Natural killer cell (primary cell): ENCODE results near the gene TMPRSS5. TPM values are rescaled to one million over a fixed set of nuclear protein-coding genes. Genes with fewer than 3 reads are reported as not detected.

ENCODE experiments used
- ATAC-seq, 3 donors: fragments of 150-1000 bp in 2 of 3; fragments of 200-7000 bp in 1 of 3; cut with Tn5 transposase; 1 replicate in 1 of 3; 2 replicates in 2 of 3; pipeline ENCODE4 v1.10.0; 2021; ENCODE audit warnings: mild to moderate bottlenecking in 2 of 3, moderate library complexity in 2 of 3
- DNase-seq, 2 donors: peaks; one replicate each; pipeline versions ENCODE4 v3.0.0 to v3.0.0-alpha.2; 2013 to 2021; ENCODE audit warnings: mixed read lengths in 1 of 2
- H3K27ac ChIP-seq: one replicate; pipeline ENCODE4 v1.5.1; 2013; ENCODE audit warnings: mild to moderate bottlenecking, low read length
- H3K27me3 ChIP-seq: one replicate; pipeline ENCODE4 v1.6.1; 2013; ENCODE audit warnings: low read length; ENCODE audit not compliant: control insufficient read depth, insufficient read depth
- H3K36me3 ChIP-seq: one replicate; pipeline ENCODE4 v1.6.1; 2013; ENCODE audit warnings: low read length; ENCODE audit not compliant: control insufficient read depth, insufficient read depth
- H3K4me1 ChIP-seq: one replicate; pipeline ENCODE4 v1.6.1; 2013; ENCODE audit warnings: low read length; ENCODE audit not compliant: control insufficient read depth, insufficient read depth
- H3K4me3 ChIP-seq: one replicate; pipeline ENCODE4 v1.5.1; 2013; ENCODE audit warnings: low read length
- H3K9me3 ChIP-seq: one replicate; pipeline ENCODE4 v1.6.1; 2013; ENCODE audit warnings: low read length; ENCODE audit not compliant: control insufficient read depth, insufficient read depth
- H3K27ac Mint-ChIP-seq, 2 donors: one replicate each; pipeline ENCODE4 v1.8.0; 2022; ENCODE audit warnings: mild to moderate bottlenecking in 2 of 2, mixed read lengths in 2 of 2, moderate library complexity in 1 of 2
- H3K27me3 Mint-ChIP-seq, 2 donors: one replicate each; pipeline ENCODE4 v1.8.0; 2022; ENCODE audit warnings: low read depth in 2 of 2, mixed read lengths in 2 of 2
- H3K36me3 Mint-ChIP-seq: one replicate; pipeline ENCODE4 v1.8.0; 2022; ENCODE audit warnings: mixed read lengths
- H3K4me1 Mint-ChIP-seq, 2 donors: one replicate each; pipeline ENCODE4 v1.8.0; 2022; ENCODE audit warnings: mixed read lengths in 2 of 2
- H3K4me3 Mint-ChIP-seq: one replicate; pipeline ENCODE4 v1.8.0; 2022; ENCODE audit warnings: mild to moderate bottlenecking, moderate library complexity, mixed read lengths
- H3K9me3 Mint-ChIP-seq, 2 donors: one replicate each; pipeline ENCODE4 v1.8.0; 2022; ENCODE audit warnings: mixed read lengths in 2 of 2
- CTCF ChIP-seq: fragments of 200-600 bp; IDR thresholded peaks from one replicate; pipeline ENCODE4 v1.8.0; 2022; ENCODE audit warnings: antibody characterized with exemption
- WGBS: methylation state at CpG from one replicate; pipeline ENCODE4 v1.1.7; 2013; ENCODE audit warnings: missing lambda C conversion rate; ENCODE audit not compliant: insufficient coverage; 5-methylcytosine and 5-hydroxymethylcytosine counted together
- intact Hi-C: fragments of 100-400 bp; cut with micrococcal nuclease; formaldehyde crosslinking; loops from one replicate; pipeline ENCODE4 v1.14.2; 2022
- total RNA-seq, 4 donors: library from RNA; stranded (reverse); fragments of 120-200 nt in 1 of 4; gene quantifications; one replicate each; pipeline versions ENCODE4 v1.2.3 to v1.2.4, GENCODE V29; 2013 to 2022

The TMPRSS5 gene
- total RNA-seq, 3 donors from 2014 or later (not counting 1 experiment from before 2014, with no cell fraction given): 0.60 to 2.2 (median 1.1) TPM

DNA sequence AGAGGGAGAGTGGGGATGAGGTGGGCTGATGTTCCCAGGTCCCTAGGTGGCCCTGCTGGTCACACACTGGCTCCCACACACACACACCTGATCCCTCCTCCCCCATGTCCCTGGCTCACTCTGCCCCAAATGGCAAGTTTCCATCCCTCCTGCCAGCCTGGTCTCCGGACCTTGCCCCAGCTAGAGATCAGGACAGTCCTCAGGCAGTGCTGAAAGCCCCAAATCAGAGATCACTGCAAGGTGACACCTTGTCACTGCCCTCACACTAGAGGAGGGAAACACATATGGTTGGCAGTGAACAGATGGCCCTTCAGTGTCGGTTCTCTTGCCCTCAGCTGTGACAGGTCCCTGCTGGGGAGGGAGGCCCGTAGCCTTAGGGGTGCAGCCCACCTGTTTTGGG, 7.6 kb downstream of the TMPRSS5 start:
- no peaks in the 10 kb centered on the region for H3K27me3 ChIP-seq
- H3K9me3 ChIP-seq: no peaks in the 10 kb centered on the region
- H3K4me1 ChIP-seq: no peaks in the 10 kb centered on the region
- DNase-seq (no peak), ATAC-seq (no peak)
- WGBS: 81% methylated on average over 3 of the region's 3 CpGs
- intact Hi-C loops: no loop called here
- H3K36me3 ChIP-seq: no peaks in the 10 kb centered on the region
- H3K4me3 Mint-ChIP-seq: no peak overlapping the region
- H3K9me3 Mint-ChIP-seq: no peaks in the 10 kb centered on the region
- H3K4me3 ChIP-seq: no peak overlapping the region
- TF ChIP-seq CTCF: no peak
- H3K27ac Mint-ChIP-seq: no peak overlapping the region
- H3K27ac ChIP-seq: no peak overlapping the region
- H3K4me1 Mint-ChIP-seq: no peaks in the 10 kb centered on the region
- H3K27me3 Mint-ChIP-seq: no peaks in the 10 kb centered on the region
- H3K36me3 Mint-ChIP-seq: no peaks in the 10 kb centered on the region

DNA sequence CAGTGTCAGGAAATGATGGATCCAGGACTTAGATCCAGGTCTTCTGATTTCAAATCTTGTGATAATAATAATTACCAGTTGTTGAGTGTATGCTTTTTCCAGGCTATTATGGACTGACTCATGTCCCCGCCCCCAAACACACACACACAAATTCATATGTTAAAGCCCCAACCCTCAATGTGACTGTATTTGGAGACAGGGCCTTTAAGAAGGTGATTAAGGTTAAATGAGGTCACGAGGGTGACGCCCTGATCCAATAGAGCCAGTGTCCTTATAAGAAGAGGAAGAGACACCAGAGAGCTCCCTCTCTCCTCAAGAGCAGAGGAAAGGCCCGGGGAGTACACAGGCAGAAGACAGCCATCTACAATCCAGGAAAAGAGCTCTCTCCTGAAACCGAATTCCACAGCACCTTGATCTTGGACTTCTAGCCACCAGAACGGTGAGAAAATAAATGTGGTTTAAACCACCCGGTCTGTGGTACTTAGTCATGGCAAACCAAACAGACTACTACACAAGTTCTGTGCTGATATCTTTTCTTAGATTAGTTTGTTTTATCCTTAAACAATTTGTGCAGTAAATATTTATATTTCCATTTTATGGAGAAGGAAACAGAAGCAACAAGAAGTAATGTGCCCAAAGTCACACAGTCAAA, 8.2 kb downstream of the TMPRSS5 start:
- Mint-ChIP-seq H3K9me3 (no peaks in the 10 kb centered on the region), H3K27me3 (no peaks in the 10 kb centered on the region), H3K4me3 (no peak overlapping the region), H3K36me3 (no peaks in the 10 kb centered on the region), H3K4me1 (no peaks in the 10 kb centered on the region), H3K27ac (no peak overlapping the region)
- H3K36me3 ChIP-seq: no peaks in the 10 kb centered on the region
- no peak overlapping the region for H3K27ac ChIP-seq
- no peak for TF ChIP-seq CTCF
- H3K9me3 ChIP-seq: no peaks in the 10 kb centered on the region
- no peaks in the 10 kb centered on the region for H3K4me1 ChIP-seq
- no peaks in the 10 kb centered on the region for H3K27me3 ChIP-seq
- ATAC-seq (no peak), DNase-seq (no peak)
- WGBS: 98% methylated on average over 5 of the region's 7 CpGs
- intact Hi-C loops: no loop called here
- H3K4me3 ChIP-seq: no peak overlapping the region

- Mint-ChIP-seq H3K9me3 (no peaks in the 10 kb centered on the region), H3K36me3 (no peaks in the 10 kb centered on the region), H3K27me3 (no peaks in the 10 kb centered on the region), H3K4me3 (no peak overlapping the region), H3K27ac (no peak overlapping the region), H3K4me1 (no peaks in the 10 kb centered on the region)
- intact Hi-C loops: no loop called here
- Histone ChIP-seq H3K27me3 (no peaks in the 10 kb centered on the region), H3K27ac (no peak overlapping the region), H3K9me3 (no peaks in the 10 kb centered on the region), H3K4me1 (no peaks in the 10 kb centered on the region), H3K36me3 (no peaks in the 10 kb centered on the region), H3K4me3 (no peak overlapping the region)
- no peak for ATAC-seq
- TF ChIP-seq CTCF: no peak
- 94% methylated on average over 5 of the region's 5 CpGs for WGBS
- DNase-seq: no peak
Observed at GRCh38 chr11:113697111-113697510, 9.0 kb downstream of the TMPRSS5 start.

- no peaks in the 10 kb centered on the region for H3K36me3 Mint-ChIP-seq
- H3K4me1 Mint-ChIP-seq: no peaks in the 10 kb centered on the region
- Histone ChIP-seq H3K27ac (no peak overlapping the region), H3K36me3 (no peaks in the 10 kb centered on the region), H3K4me3 (no peak overlapping the region), H3K4me1 (no peaks in the 10 kb centered on the region), H3K9me3 (no peaks in the 10 kb centered on the region), H3K27me3 (no peaks in the 10 kb centered on the region)
- no peak overlapping the region for H3K27ac Mint-ChIP-seq
- intact Hi-C loops: no loop called here
- DNase-seq: no peak
- WGBS: 91% methylated on average over 3 of the region's 4 CpGs
- no peak for ATAC-seq
- no peaks in the 10 kb centered on the region for H3K27me3 Mint-ChIP-seq
- no peaks in the 10 kb centered on the region for H3K9me3 Mint-ChIP-seq
- no peak overlapping the region for H3K4me3 Mint-ChIP-seq
- TF ChIP-seq CTCF: no peak
Observed at GRCh38 chr11:113695207-113695606, 10.9 kb downstream of the TMPRSS5 start.
